Measurements from ENCODE around the gene HIRA. TPM values are rescaled to one million over a fixed set of nuclear protein-coding genes. Genes with fewer than 3 reads are reported as not detected.
A peak's percentile ranks its signal among the peaks of the same experiment; 100 is the strongest.

Gene HIRA
- total and polyA plus RNA-seq, 9 of the 15 experiments (the other 6 are each of a cell fraction or from before 2014, with no cell fraction given) = 0.96 to 132 (median 58.4) TPM

- TF ChIP-seq PKNOX1 (IDR thresholded peaks at IDR 0.05) (no peak), PRDM10 (IDR thresholded peaks at IDR 0.05; ENCODE audit: partially characterized antibody) (no peak), ZC3H4 (CRISPR knock-in tag; IDR thresholded peaks at IDR 0.05; ENCODE audit: borderline replicate concordance) (no peak), ZFP1 (CRISPR knock-in tag; IDR thresholded peaks at IDR 0.05) (no peak), SETDB1 (IDR thresholded peaks at IDR 0.05; ENCODE audit: low read length) (peak; percentile 39), POLR2G (IDR thresholded peaks at IDR 0.05; ENCODE audit: low read depth, low read length) (no peak), TEAD4 (IDR thresholded peaks at IDR 0.05; ENCODE audit: low read length) (no peak), TEAD4 (CRISPR knock-in tag; IDR thresholded peaks at IDR 0.05; ENCODE audit: borderline replicate concordance) (0 out of 2 replicates have a peak, but pooled peaks have one; percentile 17), STAG1 (CRISPR knock-in tag; IDR thresholded peaks at IDR 0.05; ENCODE audit: borderline replicate concordance) (0 out of 2 replicates have a peak, but pooled peaks have one; percentile 19), DIDO1 (tag; IDR thresholded peaks at IDR 0.05; ENCODE audit: low read depth) (no peak), PPARD (CRISPR knock-in tag; IDR thresholded peaks at IDR 0.05) (no peak), ARID4B (CRISPR knock-in tag; IDR thresholded peaks at IDR 0.05) (peak; percentile 20; the same call in 1 of the 2 replicates), SREBF2 (CRISPR knock-in tag; IDR thresholded peaks at IDR 0.05) (no peak), CBFB (CRISPR knock-in tag; IDR thresholded peaks at IDR 0.05) (peak; percentile 31; the same call in 1 of the 2 replicates), RHOXF2B (CRISPR knock-in tag; conservative IDR thresholded peaks at IDR 0.05) (0 out of 2 replicates have a peak, but pooled peaks have one; percentile 44), NR1H2 (CRISPR knock-in tag; IDR thresholded peaks at IDR 0.05) (no peak), NR0B1 (IDR thresholded peaks at IDR 0.05; ENCODE audit: partially characterized antibody) (no peak), KDM5B (IDR thresholded peaks at IDR 0.05; ENCODE audit: insufficient replicate concordance, low read depth, low read length) (no peak)
Observed at GRCh38 chr22:19352766-19353165, 78.8 kb downstream of the HIRA start (continued).
